Endothelial cell (in vitro differentiated cells): ENCODE data around the gene CXCR4. TPM values are rescaled to one million over a fixed set of nuclear protein-coding genes. Genes with fewer than 3 reads are reported as not detected.

Source experiments
- DNase-seq: peaks from one replicate; pipeline ENCODE4 v3.0.0; 2021; ENCODE audit warnings: low spot score
- H3K27ac Mint-ChIP-seq: one replicate; pipeline ENCODE4 v1.8.0; 2021; ENCODE audit warnings: mixed read lengths, inconsistent platforms; ENCODE audit not compliant: unreplicated experiment
- H3K27me3 Mint-ChIP-seq: one replicate; pipeline ENCODE4 v1.8.0; 2021; ENCODE audit warnings: mild to moderate bottlenecking, moderate library complexity, mixed read lengths, inconsistent platforms; ENCODE audit not compliant: unreplicated experiment
- H3K36me3 Mint-ChIP-seq: one replicate; pipeline ENCODE4 v1.8.0; 2021; ENCODE audit warnings: mild to moderate bottlenecking, low read depth, mixed read lengths, inconsistent platforms; ENCODE audit not compliant: unreplicated experiment
- H3K4me1 Mint-ChIP-seq: one replicate; pipeline ENCODE4 v1.8.0; 2021; ENCODE audit warnings: mild to moderate bottlenecking, mixed read lengths, inconsistent platforms; ENCODE audit not compliant: unreplicated experiment
- H3K4me3 Mint-ChIP-seq: one replicate; pipeline ENCODE4 v1.8.0; 2021; ENCODE audit warnings: mild to moderate bottlenecking, mixed read lengths, inconsistent platforms; ENCODE audit not compliant: unreplicated experiment
- H3K9me3 Mint-ChIP-seq: one replicate; pipeline ENCODE4 v1.8.0; 2021; ENCODE audit warnings: mixed read lengths, inconsistent platforms; ENCODE audit not compliant: unreplicated experiment
- total RNA-seq: library from RNA; stranded (reverse); fragmentation: NEBNext Ultra II Directional; extraction: Animal tissue kit (Norgen Biotek cat#: 25700); gene quantifications from one replicate; pipeline ENCODE4 v1.2.1, GENCODE V29; 2021; ENCODE audit not compliant: unreplicated experiment
- TF ChIP-seq, protein P1 (sequence below): fragments of 200-600 bp; sonication (generic); IDR thresholded peaks from one replicate; pipeline ENCODE4 v1.5.0; 2021; ENCODE audit warnings: antibody characterized with exemption; ENCODE audit not compliant: unreplicated experiment

The CXCR4 gene
- total RNA-seq, 1 donor from 2014 or later = 255 TPM

DNA sequence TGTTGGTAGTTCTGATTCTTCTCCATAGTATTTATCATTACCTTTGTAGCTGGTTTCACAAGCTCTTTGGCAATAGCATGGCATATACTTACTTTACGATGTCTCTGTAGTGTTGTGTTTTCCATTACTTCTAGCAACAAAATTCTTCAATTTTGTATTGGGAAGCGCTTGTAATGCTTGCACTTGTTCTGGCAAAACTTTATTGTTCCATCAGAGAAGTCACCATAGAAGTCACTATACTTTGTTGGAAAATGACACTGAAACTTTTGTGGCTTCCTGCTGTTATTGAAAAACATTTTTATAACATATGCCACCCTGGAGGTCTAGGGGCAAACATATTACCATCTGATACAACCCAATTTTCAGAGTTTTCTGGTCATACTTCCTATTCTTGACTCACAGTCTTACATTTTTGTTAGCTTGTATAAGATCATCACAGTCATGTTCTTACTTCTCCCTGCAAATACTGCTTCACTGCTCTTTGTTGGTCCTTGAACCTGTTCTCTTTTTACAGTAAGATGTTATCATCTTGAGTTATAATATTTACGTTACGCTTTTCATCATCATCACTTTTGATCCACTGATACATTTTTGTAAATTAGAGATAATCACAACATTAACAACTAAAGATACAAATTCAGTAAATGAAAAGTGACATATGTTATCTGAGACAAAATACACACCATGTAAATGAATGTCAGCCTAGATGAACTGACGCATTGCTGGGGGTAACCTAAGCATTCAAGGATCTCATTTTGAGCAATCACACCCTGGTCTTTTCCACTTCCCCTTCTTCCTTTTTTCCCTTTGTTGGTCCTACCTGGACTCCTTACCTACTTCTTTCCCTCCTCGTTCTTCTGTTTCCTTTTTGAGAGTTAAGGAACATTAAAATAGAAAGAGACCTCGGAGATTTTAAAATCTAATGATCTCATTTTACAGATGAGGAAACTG lies 33.3 kb upstream of the CXCR4 start:
- Mint-ChIP-seq H3K36me3 (no peaks in the 10 kb centered on the region), H3K4me1 (no peaks in the 10 kb centered on the region), H3K27ac (no peak overlapping the region), H3K9me3 (no peaks in the 10 kb centered on the region), H3K27me3 (no peaks in the 10 kb centered on the region), H3K4me3 (no peak overlapping the region)
- no peak for DNase-seq
- TF ChIP-seq, protein P1, sequence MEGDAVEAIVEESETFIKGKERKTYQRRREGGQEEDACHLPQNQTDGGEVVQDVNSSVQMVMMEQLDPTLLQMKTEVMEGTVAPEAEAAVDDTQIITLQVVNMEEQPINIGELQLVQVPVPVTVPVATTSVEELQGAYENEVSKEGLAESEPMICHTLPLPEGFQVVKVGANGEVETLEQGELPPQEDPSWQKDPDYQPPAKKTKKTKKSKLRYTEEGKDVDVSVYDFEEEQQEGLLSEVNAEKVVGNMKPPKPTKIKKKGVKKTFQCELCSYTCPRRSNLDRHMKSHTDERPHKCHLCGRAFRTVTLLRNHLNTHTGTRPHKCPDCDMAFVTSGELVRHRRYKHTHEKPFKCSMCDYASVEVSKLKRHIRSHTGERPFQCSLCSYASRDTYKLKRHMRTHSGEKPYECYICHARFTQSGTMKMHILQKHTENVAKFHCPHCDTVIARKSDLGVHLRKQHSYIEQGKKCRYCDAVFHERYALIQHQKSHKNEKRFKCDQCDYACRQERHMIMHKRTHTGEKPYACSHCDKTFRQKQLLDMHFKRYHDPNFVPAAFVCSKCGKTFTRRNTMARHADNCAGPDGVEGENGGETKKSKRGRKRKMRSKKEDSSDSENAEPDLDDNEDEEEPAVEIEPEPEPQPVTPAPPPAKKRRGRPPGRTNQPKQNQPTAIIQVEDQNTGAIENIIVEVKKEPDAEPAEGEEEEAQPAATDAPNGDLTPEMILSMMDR = no peak

DNA sequence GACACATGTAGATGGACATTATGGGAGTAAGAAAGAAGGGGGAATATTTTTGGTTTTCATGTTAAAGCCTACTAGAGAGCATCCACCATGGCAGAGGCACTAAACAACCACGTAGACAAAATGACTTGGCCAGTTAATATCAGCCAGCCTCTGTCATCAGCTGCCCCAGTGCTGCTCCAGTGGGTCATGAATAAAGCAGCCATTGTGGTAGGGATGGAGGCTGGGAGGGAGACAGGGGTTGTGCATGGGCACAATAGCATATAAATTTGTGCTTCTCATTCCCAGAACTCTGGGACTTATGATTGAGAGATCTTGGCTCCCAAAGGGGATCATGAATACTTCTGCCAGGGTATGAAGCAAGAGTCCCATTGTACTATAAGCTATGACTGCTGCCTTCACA lies 31.1 kb upstream of the CXCR4 start:
- H3K27me3 Mint-ChIP-seq = no peaks in the 10 kb centered on the region
- H3K9me3 Mint-ChIP-seq = no peaks in the 10 kb centered on the region
- TF ChIP-seq, protein P1 = no peak

DNA sequence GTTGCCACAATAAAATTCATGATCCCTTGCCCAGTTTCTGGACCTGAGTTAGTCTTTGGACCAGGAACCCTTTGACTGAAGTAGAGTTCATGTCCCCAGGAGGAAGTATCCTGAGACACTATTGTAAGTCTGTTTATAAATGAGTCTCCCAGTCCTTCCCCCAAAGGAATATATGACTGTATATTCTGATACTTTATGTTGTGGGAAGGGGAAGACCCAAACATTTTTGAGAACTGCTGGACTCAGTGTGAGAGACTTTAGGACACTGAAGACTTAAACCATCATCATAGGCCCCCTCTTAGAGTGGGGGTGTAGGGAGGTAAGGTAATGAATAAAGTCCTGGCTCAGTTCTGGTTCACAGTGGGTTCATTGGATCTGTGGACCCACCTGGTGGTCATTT lies 28.6 kb upstream of the CXCR4 start:
- TF ChIP-seq, protein P1 = no peak
- H3K4me3 Mint-ChIP-seq = no peak overlapping the region
- no peaks in the 10 kb centered on the region for H3K9me3 Mint-ChIP-seq
- H3K4me1 Mint-ChIP-seq = no peaks in the 10 kb centered on the region
- no peak overlapping the region for H3K27ac Mint-ChIP-seq
- no peaks in the 10 kb centered on the region for H3K27me3 Mint-ChIP-seq
- DNase-seq = no peak
- H3K36me3 Mint-ChIP-seq = no peaks in the 10 kb centered on the region

More for the DNA sequence above, 31.1 kb upstream of the CXCR4 start:
- peak overlapping the region; percentile 12 for H3K4me3 Mint-ChIP-seq
- DNase-seq = no peak
- H3K4me1 Mint-ChIP-seq = no peaks in the 10 kb centered on the region
- no peak overlapping the region for H3K27ac Mint-ChIP-seq
- H3K36me3 Mint-ChIP-seq = no peaks in the 10 kb centered on the region

DNA sequence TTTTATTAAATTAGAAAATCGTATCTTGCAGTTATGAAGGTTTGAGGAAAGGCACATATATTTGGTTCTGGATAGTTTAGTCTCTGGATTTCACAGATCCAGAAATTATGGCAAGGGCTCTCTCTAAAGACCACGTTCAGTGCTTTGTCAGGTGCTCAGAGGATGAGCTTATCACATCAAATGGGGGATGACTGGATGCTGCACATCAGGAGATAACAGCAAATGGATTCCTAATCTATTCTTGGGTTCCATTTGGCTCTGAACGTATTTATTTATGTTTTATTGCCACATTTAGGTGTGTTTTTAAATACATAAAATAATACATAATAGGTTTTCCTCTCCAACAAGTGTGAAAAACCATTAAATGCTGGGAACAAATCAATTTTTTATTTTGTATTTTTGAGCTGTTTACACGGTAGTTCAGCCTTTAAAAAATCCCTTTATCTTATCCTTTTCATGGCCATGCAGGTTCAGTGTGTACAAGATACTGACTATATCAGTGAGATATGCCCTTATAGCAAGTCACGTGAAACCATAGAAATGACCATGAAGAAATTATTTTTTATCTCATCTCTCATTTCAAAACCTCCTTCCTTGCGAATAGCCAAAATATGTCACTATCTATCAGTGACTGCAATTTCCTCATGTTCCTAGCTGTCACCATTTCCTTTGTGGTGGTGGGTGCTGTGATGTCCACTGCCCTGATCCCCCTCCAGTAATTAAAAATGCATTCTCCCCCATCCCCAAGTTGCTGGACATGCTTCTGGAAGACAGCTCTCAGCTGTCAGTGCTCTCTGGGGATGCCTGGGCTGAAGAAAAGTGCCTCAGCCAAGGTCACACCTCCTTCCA lies 25.9 kb upstream of the CXCR4 start:
- no peak overlapping the region for H3K4me3 Mint-ChIP-seq
- H3K9me3 Mint-ChIP-seq = no peaks in the 10 kb centered on the region
- no peaks in the 10 kb centered on the region for H3K36me3 Mint-ChIP-seq
- H3K27ac Mint-ChIP-seq = no peak overlapping the region
- no peaks in the 10 kb centered on the region for H3K27me3 Mint-ChIP-seq
- TF ChIP-seq, protein P1 = no peak
- no peak for DNase-seq
- H3K4me1 Mint-ChIP-seq = no peaks in the 10 kb centered on the region
